Neuronal stem cell (in vitro differentiated cells): ENCODE data around the gene MRPS11.
"Not testable (repeated sequence)": the region's sequence is repeated elsewhere in the genome, so short reads cannot be mapped to it uniquely, and the experiment has no call there.

Source experiments
- DNase-seq: peaks from one replicate; pipeline ENCODE4 v3.0.0-alpha.2; 2013; ENCODE audit warnings: low spot score
- H2AFZ ChIP-seq: one replicate; pipeline ENCODE4 v1.6.1; 2013; ENCODE audit warnings: mild to moderate bottlenecking, low read length, inconsistent platforms
- H2AK5ac ChIP-seq: 2 replicates; pipeline ENCODE4 v1.6.1; 2013; ENCODE audit warnings: low read depth, mild to moderate bottlenecking, inconsistent platforms, low read length, moderate library complexity, mixed read lengths
- H2BK120ac ChIP-seq: 2 replicates; pipeline ENCODE4 v1.6.1; 2013; ENCODE audit warnings: low read depth, mild to moderate bottlenecking, inconsistent platforms, low read length, moderate library complexity, mixed read lengths
- H2BK12ac ChIP-seq: one replicate; pipeline ENCODE4 v1.6.1; 2013; ENCODE audit warnings: low read length, inconsistent platforms
- H2BK15ac ChIP-seq: 2 replicates; pipeline ENCODE4 v1.6.1; 2013; ENCODE audit warnings: mild to moderate bottlenecking, low read length, inconsistent platforms, mixed read lengths
- H2BK5ac ChIP-seq: one replicate; pipeline ENCODE4 v1.6.1; 2013; ENCODE audit warnings: inconsistent platforms, mild to moderate bottlenecking, low read length, moderate library complexity
- H3K14ac ChIP-seq: one replicate; pipeline ENCODE4 v1.6.1; 2013; ENCODE audit warnings: low read length, inconsistent platforms
- H3K18ac ChIP-seq: 2 replicates; pipeline ENCODE4 v1.6.1; 2013; ENCODE audit warnings: low read length, inconsistent platforms
- H3K23ac ChIP-seq: 2 replicates; pipeline ENCODE4 v1.6.1; 2013; ENCODE audit warnings: low read depth, mild to moderate bottlenecking, mixed read lengths, low read length, inconsistent platforms; ENCODE audit not compliant: poor library complexity
- H3K27ac ChIP-seq: replicated peaks from 3 replicates; pipeline ENCODE4 v1.5.1; 2013; ENCODE audit warnings: low read length, inconsistent platforms
- H3K27me3 ChIP-seq, 3 experiments: 2 replicates each; pipeline ENCODE4 v1.6.1; 2013; ENCODE audit warnings: low read length in 3 of 3, mild to moderate bottlenecking in 2 of 3, inconsistent platforms in 1 of 3, low read depth in 1 of 3, mixed read lengths in 1 of 3, moderate library complexity in 1 of 3; ENCODE audit not compliant: control insufficient read depth in 3 of 3, insufficient read depth in 3 of 3
- H3K36me3 ChIP-seq, 2 donors: replicated peaks in 1 of 2; 2 replicates each; pipeline ENCODE4 v1.6.1; 2013; ENCODE audit warnings: low read length in 2 of 2; ENCODE audit not compliant: control insufficient read depth in 2 of 2, insufficient read depth in 2 of 2
- H3K4ac ChIP-seq: 2 replicates; pipeline ENCODE4 v1.6.1; 2013; ENCODE audit warnings: inconsistent platforms, mild to moderate bottlenecking, low read length, moderate library complexity
- H3K4me1 ChIP-seq, 2 donors: 1 replicate in 1 of 2; 2 replicates in 1 of 2; pipeline ENCODE4 v1.6.1; 2013; ENCODE audit warnings: low read length in 2 of 2, low read depth in 1 of 2; ENCODE audit not compliant: control insufficient read depth in 2 of 2, insufficient read depth in 1 of 2
- H3K4me2 ChIP-seq: one replicate; pipeline ENCODE4 v1.6.1; 2013; ENCODE audit warnings: mild to moderate bottlenecking, low read length, inconsistent platforms; ENCODE audit not compliant: insufficient read depth, poor library complexity, severe bottlenecking
- H3K4me3 ChIP-seq, 2 donors: 2 replicates each; pipeline ENCODE4 v1.5.1; 2013; ENCODE audit warnings: low read length in 2 of 2, mild to moderate bottlenecking in 2 of 2, inconsistent platforms in 1 of 2, moderate library complexity in 1 of 2
- H3K79me1 ChIP-seq: one replicate; pipeline ENCODE4 v1.6.1; 2013; ENCODE audit warnings: low read depth, mild to moderate bottlenecking, inconsistent platforms, low read length, moderate library complexity
- H3K9ac ChIP-seq: one replicate; pipeline ENCODE4 v1.6.1; 2013; ENCODE audit warnings: mild to moderate bottlenecking, low read depth, low read length, inconsistent platforms; ENCODE audit not compliant: poor library complexity
- H3K9me3 ChIP-seq, 2 donors: replicated peaks in 1 of 2; 2 replicates each; pipeline versions ENCODE3 to v1.6.1; 2013; ENCODE audit warnings: low read length in 2 of 2, mild to moderate bottlenecking in 2 of 2, inconsistent platforms in 1 of 2, low read depth in 1 of 2, mixed read lengths in 1 of 2, moderate library complexity in 1 of 2; ENCODE audit not compliant: control insufficient read depth in 2 of 2, insufficient read depth in 1 of 2
- H4K8ac ChIP-seq: one replicate; pipeline ENCODE4 v1.6.1; 2013; ENCODE audit warnings: low read depth, mild to moderate bottlenecking, inconsistent platforms, low read length, moderate library complexity
- H4K91ac ChIP-seq: one replicate; pipeline ENCODE4 v1.6.1; 2013; ENCODE audit warnings: low read length, low read depth, mild to moderate bottlenecking, inconsistent platforms; ENCODE audit not compliant: poor library complexity
- WGBS, 2 donors: extraction: QIAGEN DNeasy Blood & Tissue Kit; methylation state at CpG; one replicate each; pipeline ENCODE4 v1.1.7; 2013; ENCODE audit warnings: missing lambda C conversion rate in 2 of 2, mixed read lengths in 1 of 2; ENCODE audit not compliant: insufficient read length in 2 of 2, insufficient replicate concordance in 1 of 2; ENCODE audit errors: extremely low coverage in 2 of 2; 5-methylcytosine and 5-hydroxymethylcytosine counted together

The MRPS11 gene

GRCh38 chr15:88512601-88513000 is 45.1 kb downstream of the MRPS11 start:
- no peak overlapping the region for H2BK12ac ChIP-seq
- no peaks in the 10 kb centered on the region for H3K79me1 ChIP-seq
- no peaks in the 10 kb centered on the region for H3K4me1 ChIP-seq
- H3K23ac ChIP-seq, result no peak overlapping the region
- H2BK120ac ChIP-seq, result no peak overlapping the region
- H3K4me3 ChIP-seq, result no peak overlapping the region
- H3K4me2 ChIP-seq, result no peak overlapping the region
- H3K27me3 ChIP-seq, result no peaks in the 10 kb centered on the region
- H2AK5ac ChIP-seq, result no peak overlapping the region
- no peaks in the 10 kb centered on the region for H3K9me3 ChIP-seq
- peaks cover 12 to 83% of the 10 kb centered on the region in 2 donors for H3K36me3 ChIP-seq
- H3K4ac ChIP-seq, result no peak overlapping the region
- no peak overlapping the region for H3K14ac ChIP-seq
- no peak overlapping the region for H4K91ac ChIP-seq
- no peak overlapping the region for H2BK15ac ChIP-seq
- no peak overlapping the region for H3K18ac ChIP-seq
- WGBS, 2 donors, result no CpG with 5 or more reads among the region's 5 CpGs
- H2BK5ac ChIP-seq, result no peak overlapping the region
- no peak overlapping the region for H4K8ac ChIP-seq
- H3K9ac ChIP-seq, result no peak overlapping the region
- no peak overlapping the region for H2AFZ ChIP-seq
- H3K27ac ChIP-seq, result no peak overlapping the region
- no peak for DNase-seq

- no peaks in the 10 kb centered on the region for H3K9me3 ChIP-seq
- H3K4me2 ChIP-seq, result no peak overlapping the region
- H3K27me3 ChIP-seq, result no peaks in the 10 kb centered on the region
- no peak overlapping the region for H2AFZ ChIP-seq
- no peak overlapping the region for H2BK15ac ChIP-seq
- H3K36me3 ChIP-seq, result peaks cover 12 to 77% of the 10 kb centered on the region in 2 donors
- H4K91ac ChIP-seq, result no peak overlapping the region
- H3K18ac ChIP-seq, result no peak overlapping the region
- WGBS, 2 donors, result no CpG with 5 or more reads among the region's 5 CpGs
- H2BK12ac ChIP-seq, result no peak overlapping the region
- no peak overlapping the region for H2AK5ac ChIP-seq
- DNase-seq, result no peak
- no peaks in the 10 kb centered on the region for H3K4me1 ChIP-seq
- no peak overlapping the region for H3K4ac ChIP-seq
- H3K27ac ChIP-seq, result no peak overlapping the region
- H3K9ac ChIP-seq, result no peak overlapping the region
- no peak overlapping the region for H2BK5ac ChIP-seq
- H4K8ac ChIP-seq, result no peak overlapping the region
- no peak overlapping the region for H2BK120ac ChIP-seq
- no peak overlapping the region for H3K14ac ChIP-seq
- no peak overlapping the region for H3K4me3 ChIP-seq
- no peak overlapping the region for H3K23ac ChIP-seq
- no peaks in the 10 kb centered on the region for H3K79me1 ChIP-seq
Measured at GRCh38 chr15:88513195-88513594, 45.7 kb downstream of the MRPS11 start.

- Histone ChIP-seq H2AK5ac (no peak overlapping the region), H2BK5ac (no peak overlapping the region)
- WGBS, 2 donors, result no CpG with 5 or more reads among the region's 3 CpGs
Measured at GRCh38 chr15:88518903-88519302, 51.4 kb downstream of the MRPS11 start.

GRCh38 chr15:88524094-88524493 is 56.6 kb downstream of the MRPS11 start:
- not testable (repeated sequence) for H3K23ac ChIP-seq, H3K18ac ChIP-seq, H3K27me3 ChIP-seq, H3K27ac ChIP-seq, H3K9ac ChIP-seq, H3K4me3 ChIP-seq, H2BK120ac ChIP-seq, H2BK5ac ChIP-seq, H3K4me2 ChIP-seq, H4K8ac ChIP-seq, H2BK12ac ChIP-seq, H3K14ac ChIP-seq, H3K4me1 ChIP-seq, H2AK5ac ChIP-seq, H2AFZ ChIP-seq, DNase-seq, H2BK15ac ChIP-seq, H3K4ac ChIP-seq, H4K91ac ChIP-seq, H3K79me1 ChIP-seq
- Histone ChIP-seq H3K36me3 (peaks cover 4 to 72% of the 10 kb centered on the region in 2 donors), H3K9me3 (peaks cover 2 to 12% of the 10 kb centered on the region in 2 donors)
- WGBS, 2 donors, result no CpG with 5 or more reads among the region's 23 CpGs

More at GRCh38 chr15:88518903-88519302, 51.4 kb downstream of the MRPS11 start:
- no peak overlapping the region for H3K4me2 ChIP-seq
- no peak overlapping the region for H2AFZ ChIP-seq
- DNase-seq, result no peak
- no peak overlapping the region for H2BK12ac ChIP-seq
- no peak overlapping the region for H3K9ac ChIP-seq
- H3K27me3 ChIP-seq, result no peaks in the 10 kb centered on the region
- no peaks in the 10 kb centered on the region for H3K79me1 ChIP-seq
- H2BK15ac ChIP-seq, result no peak overlapping the region
- H3K4ac ChIP-seq, result no peak overlapping the region
- H3K27ac ChIP-seq, result no peak overlapping the region
- H3K36me3 ChIP-seq, result peaks cover 3 to 55% of the 10 kb centered on the region in 2 donors
- H2BK120ac ChIP-seq, result no peak overlapping the region
- H4K8ac ChIP-seq, result no peak overlapping the region
- no peak overlapping the region for H3K4me3 ChIP-seq
- H3K4me1 ChIP-seq, result no peaks in the 10 kb centered on the region
- H3K9me3 ChIP-seq, result no peaks in the 10 kb centered on the region
- H3K14ac ChIP-seq, result no peak overlapping the region
- H3K23ac ChIP-seq, result no peak overlapping the region
- H3K18ac ChIP-seq, result no peak overlapping the region
- H4K91ac ChIP-seq, result no peak overlapping the region
